Measurements from ENCODE around the gene VAV1.

Gene VAV1

GRCh38 chr19:6891761-6892385 lies 119.4 kb downstream of the VAV1 start:
- Histone ChIP-seq H3K4me3 (ENCODE audit: control insufficient read depth in 1 of 7, extremely low read depth in 1 of 7, insufficient read depth in 4 of 7, low read depth in 2 of 7, low read length in 6 of 7) (peak overlapping the region in 2 of 7 experiments; percentile 13 to 40), H3K27ac (ENCODE audit: insufficient read depth in 1 of 2, low read depth in 1 of 2, low read length in 2 of 2, poor library complexity in 1 of 2, severe bottlenecking in 2 of 2) (peak overlapping the region; percentile 36 to 67), H3K27me3 (replicated peaks in 2 of 5; ENCODE audit: control insufficient read depth in 4 of 5, insufficient read depth in 5 of 5, low read length in 4 of 5) (no peaks in the 10 kb centered on the region), H3K4me1 (ENCODE audit: control extremely low read depth in 1 of 4, control insufficient read depth in 4 of 4, insufficient read depth in 4 of 4, low read length in 3 of 4) (peaks cover 24 to 61% (median 52%) of the 10 kb centered on the region in 4 experiments), H3K9me3 (ENCODE audit: control extremely low read depth in 1 of 5, control insufficient read depth in 4 of 5, insufficient read depth in 2 of 5, low read depth in 1 of 5, low read length in 4 of 5) (peaks cover 0 to 27% (median 13%) of the 10 kb centered on the region in 5 experiments), H3K36me3 (ENCODE audit: control insufficient read depth in 4 of 4, insufficient read depth in 4 of 4, low read length in 3 of 4) (peaks cover 0 to 19% (median 2%) of the 10 kb centered on the region in 4 experiments)
- ChIA-PET CTCF (interaction anchor here (1.7 to 2.2 kb wide), 2 partner anchors 11 to 448 kb away, joined by 3 to 7 read pairs; no protein-coding TSS in a partner anchor), POLR2A (no interaction called here)
- peak; percentile 84 to 95 (median 91) for DNase-seq
- WGBS (ENCODE audit: insufficient coverage), result 3% methylated on average over 5 of the region's 8 CpGs

- ChIA-PET POLR2A (no interaction called here), CTCF (no interaction called here)
- H3K27ac ChIP-seq (ENCODE audit: insufficient read depth in 1 of 2, low read depth in 1 of 2, low read length in 2 of 2, poor library complexity in 1 of 2, severe bottlenecking in 2 of 2), result no peak overlapping the region
- no peak for DNase-seq
- WGBS (ENCODE audit: insufficient coverage), result no CpG with 5 or more reads among the region's 1 CpG
- peaks cover 0 to 40% (median 2%) of the 10 kb centered on the region in 4 experiments for H3K36me3 ChIP-seq (ENCODE audit: control insufficient read depth in 4 of 4, insufficient read depth in 4 of 4, low read length in 3 of 4)
- no peak overlapping the region for H3K4me3 ChIP-seq (ENCODE audit: control insufficient read depth in 1 of 7, extremely low read depth in 1 of 7, insufficient read depth in 4 of 7, low read depth in 2 of 7, low read length in 6 of 7)
- peaks cover 0 to 39% (median 13%) of the 10 kb centered on the region in 5 experiments for H3K9me3 ChIP-seq (ENCODE audit: control extremely low read depth in 1 of 5, control insufficient read depth in 4 of 5, insufficient read depth in 2 of 5, low read depth in 1 of 5, low read length in 4 of 5)
- H3K4me1 ChIP-seq (ENCODE audit: control extremely low read depth in 1 of 4, control insufficient read depth in 4 of 4, insufficient read depth in 4 of 4, low read length in 3 of 4), result peaks cover 14 to 47% (median 41%) of the 10 kb centered on the region in 4 experiments
- H3K27me3 ChIP-seq (replicated peaks in 2 of 5; ENCODE audit: control insufficient read depth in 4 of 5, insufficient read depth in 5 of 5, low read length in 4 of 5), result no peaks in the 10 kb centered on the region
These were observed 121.8 kb downstream of the VAV1 start for GRCh38 chr19:6894313-6894712.

- Histone ChIP-seq H3K9me3 (ENCODE audit: control extremely low read depth in 1 of 5, control insufficient read depth in 4 of 5, insufficient read depth in 2 of 5, low read depth in 1 of 5, low read length in 4 of 5) (peaks cover 6 to 32% (median 20%) of the 10 kb centered on the region in 5 experiments), H3K27me3 (replicated peaks in 2 of 5; ENCODE audit: control insufficient read depth in 4 of 5, insufficient read depth in 5 of 5, low read length in 4 of 5) (no peaks in the 10 kb centered on the region), H3K27ac (ENCODE audit: insufficient read depth in 1 of 2, low read depth in 1 of 2, low read length in 2 of 2, poor library complexity in 1 of 2, severe bottlenecking in 2 of 2) (no peak overlapping the region), H3K4me3 (ENCODE audit: control insufficient read depth in 1 of 7, extremely low read depth in 1 of 7, insufficient read depth in 4 of 7, low read depth in 2 of 7, low read length in 6 of 7) (no peak overlapping the region), H3K4me1 (ENCODE audit: control extremely low read depth in 1 of 4, control insufficient read depth in 4 of 4, insufficient read depth in 4 of 4, low read length in 3 of 4) (no peaks in the 10 kb centered on the region), H3K36me3 (ENCODE audit: control insufficient read depth in 4 of 4, insufficient read depth in 4 of 4, low read length in 3 of 4) (peaks cover 0 to 49% (median 3%) of the 10 kb centered on the region in 4 experiments)
- POLR2A ChIA-PET, result no interaction called here
- DNase-seq, result no peak
- CTCF ChIA-PET, result interaction anchor here (1.3 to 1.7 kb wide), 2 partner anchors 39 to 101 kb away, joined by 3 read pairs; no protein-coding TSS in a partner anchor
These were observed 130.9 kb downstream of the VAV1 start for GRCh38 chr19:6903446-6903845.

GRCh38 chr19:6906559-6907060 lies 134.1 kb downstream of the VAV1 start:
- 89% methylated on average over 3 of the region's 3 CpGs for WGBS (ENCODE audit: insufficient coverage)
- no peaks in the 10 kb centered on the region for H3K27me3 ChIP-seq (replicated peaks in 2 of 5; ENCODE audit: control insufficient read depth in 4 of 5, insufficient read depth in 5 of 5, low read length in 4 of 5)
- peak in 2 of 3 donors; percentile 57 to 70 for DNase-seq
- H3K4me1 ChIP-seq (ENCODE audit: control extremely low read depth in 1 of 4, control insufficient read depth in 4 of 4, insufficient read depth in 4 of 4, low read length in 3 of 4), result no peaks in the 10 kb centered on the region
- peaks cover 0 to 31% (median 3%) of the 10 kb centered on the region in 4 experiments for H3K36me3 ChIP-seq (ENCODE audit: control insufficient read depth in 4 of 4, insufficient read depth in 4 of 4, low read length in 3 of 4)
- ChIA-PET POLR2A (no interaction called here), CTCF (interaction anchor here (1.1 kb wide), 1 partner anchor 38 kb away, joined by 3 read pairs; no protein-coding TSS in a partner anchor)
- peaks cover 0 to 17% (median 13%) of the 10 kb centered on the region in 5 experiments for H3K9me3 ChIP-seq (ENCODE audit: control extremely low read depth in 1 of 5, control insufficient read depth in 4 of 5, insufficient read depth in 2 of 5, low read depth in 1 of 5, low read length in 4 of 5)
- no peak overlapping the region for H3K4me3 ChIP-seq (ENCODE audit: control insufficient read depth in 1 of 7, extremely low read depth in 1 of 7, insufficient read depth in 4 of 7, low read depth in 2 of 7, low read length in 6 of 7)
- H3K27ac ChIP-seq (ENCODE audit: insufficient read depth in 1 of 2, low read depth in 1 of 2, low read length in 2 of 2, poor library complexity in 1 of 2, severe bottlenecking in 2 of 2), result no peak overlapping the region
